CD4-positive, alpha-beta T cell treated with Interleukin-2 at 100 ng/mL for 4 hours (primary cell): ENCODE measurements around the gene PAFAH2.

ENCODE experiments used
- DNase-seq: peaks from one replicate; pipeline ENCODE4 v3.0.0-alpha.2; 2020; ENCODE audit warnings: low spot score

Gene PAFAH2

DNA sequence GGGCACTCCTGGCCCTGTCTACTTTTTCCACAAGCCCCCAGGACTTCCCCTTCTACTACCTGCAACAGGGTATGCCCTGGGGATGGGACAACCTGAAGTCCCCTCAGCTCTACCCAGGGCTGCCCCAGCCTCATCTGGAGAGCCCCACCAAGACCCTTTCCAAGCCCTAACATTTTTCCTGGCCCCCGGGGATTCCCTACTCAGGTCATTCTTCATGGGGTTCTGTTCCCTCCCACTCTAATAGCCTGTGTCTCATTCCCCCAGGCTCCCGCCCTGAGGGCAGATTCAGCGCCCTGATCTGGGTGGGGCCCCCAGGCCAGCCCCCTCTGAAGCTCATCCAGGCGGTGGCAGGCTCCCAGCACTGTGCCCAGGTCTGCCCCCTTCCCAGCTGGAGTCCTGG lies 33.3 kb upstream of the PAFAH2 start:
- no peak for DNase-seq

DNA sequence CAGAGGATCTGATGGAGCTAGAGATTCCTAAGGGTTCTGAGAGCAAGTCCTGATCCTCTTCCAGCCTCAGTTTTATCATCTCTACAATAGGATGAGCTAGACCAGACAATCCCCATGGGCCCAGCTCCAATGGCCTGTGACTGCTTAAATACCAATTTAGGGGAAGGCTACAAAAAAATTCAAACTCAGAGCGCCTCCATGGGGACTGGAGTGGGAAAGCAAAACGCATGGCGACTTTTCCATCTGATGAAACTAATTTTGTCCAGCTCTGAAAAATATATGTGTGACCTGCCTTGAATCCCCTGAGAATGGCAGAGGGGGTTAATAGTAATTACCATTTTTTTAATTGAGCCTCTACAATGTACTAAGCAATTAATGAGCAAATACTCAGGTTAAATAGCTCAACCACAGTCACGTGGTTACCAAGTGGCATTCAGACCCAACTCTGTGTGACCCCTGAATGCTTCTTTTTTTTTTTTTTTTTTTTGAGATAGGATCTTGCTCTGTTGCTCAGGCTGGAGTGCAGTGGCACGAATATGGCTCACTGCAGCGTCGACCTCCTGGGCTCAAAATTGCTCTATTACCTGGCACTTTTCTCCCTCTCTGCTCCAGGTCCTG lies 32.1 kb upstream of the PAFAH2 start:
- DNase-seq: no peak

DNA sequence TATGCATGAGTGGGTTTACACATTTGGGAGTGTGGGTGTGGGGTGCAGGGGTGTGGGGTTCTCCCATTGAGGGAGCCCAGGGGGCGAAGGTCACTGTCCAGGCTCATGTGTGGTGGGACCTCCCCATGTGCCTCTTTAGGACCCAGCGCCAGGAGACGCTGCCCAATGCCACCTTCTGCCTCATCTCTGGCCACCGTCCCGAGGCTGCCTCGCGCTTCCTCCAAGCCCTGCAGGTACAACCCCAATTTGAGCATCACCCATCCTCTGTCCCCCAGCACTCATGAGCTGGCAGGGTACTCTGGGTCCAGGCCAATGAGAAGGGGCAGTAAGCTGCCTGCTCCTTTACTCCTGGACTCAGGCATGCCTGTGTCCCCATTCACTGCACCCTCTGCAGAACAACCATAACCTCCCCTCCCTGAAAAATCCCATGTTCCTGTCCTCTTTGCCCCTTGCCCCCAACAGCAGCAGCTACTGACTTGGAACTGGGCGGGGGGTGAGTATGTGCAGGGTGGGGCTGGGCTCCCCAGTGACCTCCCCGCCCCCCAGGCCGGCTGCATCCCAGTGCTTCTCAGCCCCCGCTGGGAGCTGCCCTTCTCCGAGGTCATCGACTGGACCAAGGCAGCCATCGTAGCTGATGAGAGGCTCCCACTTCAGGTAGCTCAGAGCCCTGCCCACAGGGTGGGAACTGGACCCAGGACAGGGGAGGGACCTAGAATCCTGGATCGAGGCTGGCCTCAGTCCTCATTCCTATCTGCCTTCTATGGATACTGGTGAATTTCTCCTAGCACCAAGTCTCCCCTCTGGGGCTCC lies 31.4 kb upstream of the PAFAH2 start:
- DNase-seq: no peak

DNA sequence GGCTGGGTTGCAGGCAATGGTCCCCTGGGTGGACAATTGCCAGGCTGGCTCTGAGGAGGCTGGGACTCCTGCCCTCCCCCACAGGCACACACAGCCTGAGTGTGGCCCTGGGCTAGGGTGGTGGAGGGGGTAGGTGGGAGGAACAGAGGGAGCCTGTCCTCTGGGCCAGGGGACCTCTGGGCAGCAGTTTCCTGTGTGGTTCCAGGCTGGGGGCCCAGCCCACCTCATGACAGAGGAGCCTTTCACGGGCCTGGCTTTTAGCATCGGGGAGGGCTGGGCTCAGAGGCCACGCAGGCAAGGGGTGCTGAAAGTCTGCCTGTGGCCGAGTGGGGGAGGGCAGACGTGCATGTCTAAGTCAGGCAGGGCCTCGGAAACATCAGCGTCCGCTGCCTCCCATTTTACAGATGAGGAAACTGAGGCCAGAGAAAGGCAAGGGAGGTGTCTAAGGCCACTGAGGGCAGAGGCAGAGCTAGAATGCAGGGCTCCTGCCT lies 30.7 kb upstream of the PAFAH2 start:
- no peak for DNase-seq

DNA sequence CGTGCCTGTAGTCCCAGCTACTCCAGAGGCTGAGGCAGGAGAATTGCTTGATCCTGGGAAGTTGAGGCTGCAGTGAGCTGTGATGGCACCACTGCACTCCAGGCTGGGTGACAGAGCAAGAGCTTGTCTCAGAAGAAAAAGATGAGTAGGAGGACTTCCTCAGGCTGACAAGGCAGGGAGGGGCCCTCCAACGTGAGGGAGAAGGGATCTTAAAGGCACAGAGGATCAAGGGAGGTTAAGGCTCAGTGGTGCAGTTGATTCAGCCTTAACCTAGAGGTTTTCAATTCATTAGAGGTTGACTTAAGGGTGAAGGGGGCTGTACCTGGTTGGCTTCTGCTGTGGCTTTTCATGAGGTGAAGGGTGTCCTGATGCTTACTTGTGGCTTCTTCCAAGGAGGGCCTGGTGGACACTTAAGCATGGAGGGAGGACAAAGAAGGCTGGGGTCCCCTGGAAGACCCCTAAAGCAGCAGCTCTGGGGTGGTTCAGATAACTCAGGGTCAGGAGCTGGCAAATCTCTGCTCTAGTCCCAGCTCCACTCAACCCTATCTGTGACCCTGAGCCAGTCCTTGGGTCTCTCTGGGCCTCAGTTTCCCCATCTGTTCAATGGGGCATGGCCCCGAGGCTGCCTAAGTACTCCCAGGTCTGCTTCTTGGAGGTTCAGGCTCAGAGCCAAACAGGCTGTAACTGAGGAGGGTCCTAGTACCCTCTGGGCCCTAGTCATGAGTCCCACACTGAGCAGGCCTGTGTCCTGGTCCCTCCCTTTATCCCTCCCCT lies 30.0 kb upstream of the PAFAH2 start:
- DNase-seq: no peak

DNA sequence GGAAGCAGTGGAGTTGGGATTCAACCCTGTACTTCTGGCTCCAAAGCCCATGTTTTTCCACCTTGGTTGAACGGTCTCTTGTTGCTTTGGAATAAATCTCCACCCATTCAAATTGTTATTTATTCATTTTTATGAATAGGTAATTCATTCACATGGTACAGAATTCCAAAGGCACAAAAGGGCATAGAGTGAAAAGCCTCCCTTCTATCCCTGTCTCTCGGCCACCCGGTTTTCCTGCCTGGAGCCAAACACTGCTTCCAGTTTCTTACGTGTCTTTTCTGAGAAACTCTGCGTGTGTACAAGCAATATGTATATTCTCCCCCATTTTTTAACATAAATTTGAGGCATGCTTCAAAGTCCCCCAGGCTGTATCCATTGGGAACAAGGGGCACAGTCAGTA lies 27.7 kb upstream of the PAFAH2 start:
- no peak for DNase-seq

DNA sequence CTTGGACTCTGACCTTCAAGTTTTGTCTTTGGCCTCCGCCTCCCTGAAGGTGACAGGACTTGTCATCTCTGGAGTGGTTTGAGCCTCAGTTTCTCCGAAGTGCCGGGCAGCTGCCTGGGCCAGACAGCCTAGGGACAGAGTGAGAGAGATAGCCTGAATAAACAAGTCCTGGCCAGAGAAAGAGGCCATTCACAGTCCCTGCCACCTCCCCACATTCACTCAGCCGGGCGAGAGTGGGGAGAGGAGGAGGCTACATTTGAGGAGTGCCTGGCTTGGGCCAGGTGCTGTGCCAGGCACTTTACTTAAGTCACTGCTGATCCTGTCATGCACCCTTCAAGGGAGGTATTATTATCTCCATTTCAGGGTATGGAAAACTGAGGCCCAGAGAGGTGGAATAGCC lies 27.2 kb upstream of the PAFAH2 start:
- no peak for DNase-seq

DNA sequence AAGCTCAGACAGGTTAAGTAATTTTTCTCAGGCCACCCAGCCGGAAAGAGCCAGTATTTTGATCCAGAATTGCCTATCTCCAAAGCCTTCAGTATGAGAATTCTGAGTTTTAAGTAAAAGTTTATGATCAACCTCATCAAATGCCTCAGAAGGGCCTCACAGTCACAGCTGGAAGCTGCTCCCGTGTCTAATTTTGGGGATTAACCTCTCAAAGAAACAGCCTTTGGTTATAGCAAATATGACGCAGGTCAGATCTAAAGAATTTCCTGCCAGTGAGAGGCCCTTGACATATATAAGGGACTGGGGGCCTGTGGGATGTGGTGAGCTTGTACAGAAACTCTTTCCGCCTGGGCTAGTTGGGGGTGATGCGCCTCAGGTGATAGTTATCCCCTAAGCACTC lies 26.0 kb upstream of the PAFAH2 start:
- no peak for DNase-seq

DNA sequence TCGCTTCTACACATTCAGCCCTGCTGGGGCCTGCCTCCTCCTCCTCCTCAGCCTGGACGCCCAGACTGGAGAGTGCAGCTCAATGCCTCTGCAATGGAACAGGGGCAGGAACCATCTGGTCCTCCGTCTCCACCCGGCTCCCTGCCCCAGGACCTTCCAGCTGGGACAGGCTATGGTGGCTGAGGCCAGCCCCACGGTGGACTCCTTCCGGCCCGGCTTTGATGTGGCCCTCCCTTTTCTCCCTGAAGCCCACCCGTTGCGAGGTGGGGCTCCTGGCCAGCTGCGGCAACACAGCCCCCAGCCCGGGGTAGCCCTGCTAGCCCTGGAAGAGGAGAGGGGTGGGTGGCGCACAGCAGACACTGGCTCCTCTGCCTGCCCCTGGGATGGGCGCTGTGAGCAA lies 25.1 kb upstream of the PAFAH2 start:
- no peak for DNase-seq

DNA sequence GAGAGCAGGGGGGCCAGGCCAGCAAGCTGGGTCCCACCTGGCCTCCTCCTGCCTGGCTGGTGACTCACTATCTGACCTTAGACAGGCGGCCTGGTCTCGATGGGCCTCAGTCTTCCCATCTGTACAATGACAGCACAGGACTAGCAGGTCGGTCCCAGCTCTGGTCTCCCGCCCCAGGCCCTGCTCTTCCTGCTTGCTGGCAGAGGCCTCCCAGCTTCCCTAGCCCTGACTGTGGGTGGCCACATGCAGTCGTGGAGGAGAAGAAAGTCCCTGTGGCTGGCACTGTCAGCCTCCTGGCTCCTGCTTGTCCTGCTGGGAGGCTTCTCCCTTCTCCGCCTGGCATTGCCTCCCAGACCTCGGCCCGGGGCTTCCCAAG lies 24.5 kb upstream of the PAFAH2 start:
- DNase-seq: no peak

DNA sequence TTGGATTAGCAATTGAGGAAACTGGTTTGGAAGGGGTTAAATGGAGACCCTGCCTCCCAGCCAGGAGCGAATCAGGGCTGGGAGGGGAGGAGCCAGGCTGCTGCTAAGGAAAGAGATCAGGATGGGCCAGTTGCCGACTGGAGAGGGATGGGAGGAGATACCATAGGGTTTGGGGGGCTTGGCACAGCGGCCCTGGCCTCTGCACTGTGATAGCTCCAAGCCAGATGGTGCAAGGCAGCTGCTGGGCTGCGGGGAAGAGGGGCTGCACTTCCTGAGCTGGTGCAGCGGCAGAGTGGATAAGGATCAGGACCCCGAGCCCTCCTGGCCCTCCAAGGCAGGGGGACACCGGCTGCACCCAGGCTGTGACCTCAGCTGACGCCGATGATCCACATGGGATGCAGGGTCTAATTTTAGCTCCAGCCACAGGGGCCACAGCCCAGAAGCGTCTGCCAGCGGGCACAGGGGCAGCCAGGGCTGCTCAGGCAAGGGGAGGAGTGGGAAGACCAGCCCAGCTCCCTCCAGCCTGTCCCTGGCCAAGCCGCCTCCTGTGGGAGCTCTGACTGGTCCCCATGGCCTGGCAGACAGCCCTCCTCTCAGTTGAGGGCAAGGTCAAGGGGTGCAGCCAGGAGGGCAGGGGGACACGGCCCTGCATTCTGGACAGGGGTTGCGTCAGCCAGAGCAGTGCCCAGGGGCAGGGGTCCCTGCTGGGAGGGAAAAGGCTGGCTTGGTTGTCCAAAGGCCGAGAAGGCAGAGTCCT lies 24.0 kb upstream of the PAFAH2 start, which contains the start of gene EXTL1:
TSS of gene EXTL1 (plus strand) at position 129 of the 757 bp plus-strand sequence. CDS start 872 bp downstream, outside the sequence.
- DNase-seq: no peak

DNA sequence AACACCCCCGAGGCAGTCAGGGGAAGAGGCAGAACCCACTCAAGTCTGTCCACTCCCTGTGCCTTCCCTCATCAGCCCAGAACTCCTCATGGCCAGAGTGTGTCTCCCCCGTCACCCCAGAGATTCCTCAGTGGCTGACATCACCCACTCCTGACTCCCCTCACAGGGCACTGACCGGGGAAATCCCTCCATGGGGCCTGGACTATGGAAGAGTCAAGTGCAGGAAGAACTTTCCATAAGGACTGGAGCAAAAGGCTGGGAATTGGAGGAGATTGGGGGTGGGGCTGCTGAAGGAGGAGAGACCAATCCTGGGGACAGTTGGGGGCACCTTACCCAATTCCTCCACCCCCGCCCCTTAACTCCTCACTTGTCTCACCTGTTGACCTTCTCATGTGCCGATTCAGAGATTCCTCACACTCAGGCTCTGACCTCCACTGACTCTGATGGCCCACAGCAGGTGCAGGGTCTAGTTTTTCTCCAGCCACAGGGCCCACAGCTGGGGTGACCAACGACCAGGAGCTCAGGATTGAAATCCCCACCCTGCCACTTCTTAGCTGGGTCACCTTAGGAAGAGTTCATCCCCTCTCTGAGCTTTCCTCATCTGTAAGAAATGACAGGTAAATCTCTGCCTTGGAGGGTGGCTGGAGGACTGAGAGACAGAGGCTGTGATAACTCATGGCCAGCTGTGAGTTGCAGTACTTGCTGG lies 23.2 kb upstream of the PAFAH2 start:
- DNase-seq: no peak

DNA sequence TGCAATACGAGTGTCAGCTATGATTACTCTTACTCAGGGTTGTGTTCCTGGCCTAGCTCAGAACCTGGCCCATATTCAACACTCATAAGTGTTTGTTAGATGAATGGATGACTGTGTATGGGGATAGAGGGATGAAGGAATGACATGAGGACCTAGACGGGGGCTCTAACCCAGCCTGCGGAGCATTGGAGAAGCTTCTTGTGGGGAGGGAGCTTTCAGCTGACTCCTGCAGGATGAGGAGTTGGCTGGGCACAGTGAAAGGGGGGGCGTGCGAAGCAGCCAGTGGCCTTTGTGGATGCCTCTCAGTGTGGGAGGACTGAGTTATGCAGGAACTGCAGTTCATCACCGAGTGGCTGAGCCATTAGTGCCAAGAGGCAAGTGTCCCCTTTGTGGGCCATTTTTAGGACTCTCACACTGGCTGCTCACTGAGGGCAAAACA lies 22.5 kb upstream of the PAFAH2 start:
- no peak for DNase-seq

DNA sequence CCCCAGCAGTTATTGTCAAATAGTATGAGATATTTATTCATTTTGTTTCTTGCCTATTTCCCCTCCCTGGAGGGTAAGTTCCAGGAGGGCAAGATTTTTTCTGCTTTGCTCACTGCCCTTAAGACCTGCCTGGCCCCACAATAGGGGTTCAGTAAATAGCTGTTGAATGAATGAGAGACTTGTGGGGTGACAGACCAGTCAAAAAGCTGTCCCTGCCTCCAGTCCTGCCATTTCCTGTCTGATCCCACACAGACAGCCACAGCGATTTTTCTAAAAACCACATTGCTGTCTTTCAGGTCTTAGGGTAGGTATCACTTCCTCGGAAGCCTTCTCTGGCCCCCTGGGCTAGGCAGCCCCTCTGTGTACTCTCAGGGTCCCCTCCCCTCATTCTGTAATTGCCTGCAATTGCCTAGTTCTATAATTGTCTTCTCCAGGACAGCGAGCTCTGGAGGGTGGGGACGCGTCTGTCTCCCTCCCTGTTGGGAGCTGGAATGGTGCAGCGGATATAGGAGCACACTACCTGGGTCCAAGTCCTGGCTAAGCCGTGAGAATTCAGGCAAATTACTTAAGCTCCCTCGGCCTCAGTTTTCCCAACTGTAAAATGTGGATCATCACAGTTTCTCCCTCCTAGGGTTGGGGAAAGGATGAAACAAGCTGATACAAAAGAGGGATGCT lies 21.9 kb upstream of the PAFAH2 start:
- no peak for DNase-seq

DNA sequence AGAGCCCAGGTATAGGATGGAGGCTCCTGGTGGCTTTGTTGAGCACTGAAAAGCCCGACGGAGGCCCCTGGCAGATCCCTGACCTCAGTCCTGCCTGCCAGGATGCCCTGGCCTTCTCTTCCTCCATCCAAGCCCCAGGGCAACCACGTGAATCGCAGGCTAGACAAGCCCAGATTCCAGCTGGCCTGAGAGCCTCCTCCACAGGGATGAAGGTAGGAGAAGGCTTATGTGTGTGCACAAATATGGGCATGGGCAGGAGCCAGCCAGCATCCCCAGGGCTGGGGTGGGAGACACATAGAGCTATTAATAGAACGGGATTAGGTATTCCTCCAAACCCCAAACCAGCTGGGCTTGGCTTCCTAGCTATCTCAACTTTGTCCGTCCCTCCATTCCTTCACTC lies 19.7 kb upstream of the PAFAH2 start:
- no peak for DNase-seq

DNA sequence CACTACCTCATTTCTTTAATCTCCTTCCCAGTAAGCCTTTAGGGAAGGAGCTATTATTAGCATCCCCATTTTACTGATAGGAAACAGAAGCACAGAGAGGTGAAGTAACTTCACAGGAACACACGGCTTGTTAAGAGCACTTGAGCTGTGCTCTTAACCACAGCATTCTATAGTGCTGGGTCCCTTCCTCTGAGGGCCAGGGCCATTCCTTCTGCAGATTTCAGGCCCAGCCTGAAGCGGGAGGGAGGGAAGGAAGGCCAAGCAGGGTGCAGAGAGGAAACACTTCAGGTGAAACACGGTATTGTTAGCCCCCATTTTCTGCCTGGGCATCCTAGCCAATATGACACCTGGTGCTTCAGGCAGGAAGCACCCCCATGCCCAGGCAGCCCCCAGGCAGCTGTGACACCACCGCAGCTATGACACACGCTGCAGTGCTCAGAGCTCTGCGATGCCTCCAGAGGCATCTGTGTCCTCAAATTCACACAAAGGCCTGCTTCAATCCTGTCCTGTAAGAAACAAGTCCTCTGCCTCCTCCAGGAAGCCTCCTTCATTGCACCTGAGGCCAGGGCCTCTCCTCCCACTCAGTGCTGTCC lies 19.2 kb upstream of the PAFAH2 start:
- no peak for DNase-seq

DNA sequence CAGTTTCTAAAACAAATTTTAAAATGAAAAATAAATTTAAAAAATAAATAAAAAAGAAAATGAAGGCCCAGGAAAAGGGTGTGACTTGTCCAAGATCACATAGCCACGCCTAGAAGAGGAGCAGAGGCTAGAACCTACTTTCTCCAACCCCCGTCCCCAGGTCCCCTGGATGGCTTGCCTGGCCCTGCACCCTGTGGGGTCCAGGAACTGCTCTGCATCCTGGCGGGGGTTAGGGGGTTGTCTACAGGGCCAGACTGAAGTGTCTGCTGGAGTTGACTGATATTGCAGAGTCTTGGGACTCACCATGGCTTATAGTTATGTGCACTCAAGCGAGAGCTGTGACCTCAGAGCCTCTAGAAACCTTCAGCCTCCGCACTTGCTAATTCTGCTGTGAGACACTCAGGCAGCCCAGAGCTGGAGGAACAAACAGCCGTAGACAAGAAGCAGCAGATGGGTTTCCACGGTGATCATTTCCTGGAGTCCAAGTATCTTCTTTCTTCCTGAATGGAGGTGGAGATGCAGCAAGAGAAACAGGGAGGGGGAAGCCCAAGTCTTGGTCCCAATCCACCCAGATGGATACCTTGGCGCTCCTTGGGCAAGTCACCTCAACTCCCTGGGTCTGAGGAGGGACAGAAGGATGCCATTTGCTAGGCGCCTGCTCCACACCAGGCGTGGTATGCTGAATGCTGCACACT lies 18.5 kb upstream of the PAFAH2 start:
- DNase-seq: no peak

DNA sequence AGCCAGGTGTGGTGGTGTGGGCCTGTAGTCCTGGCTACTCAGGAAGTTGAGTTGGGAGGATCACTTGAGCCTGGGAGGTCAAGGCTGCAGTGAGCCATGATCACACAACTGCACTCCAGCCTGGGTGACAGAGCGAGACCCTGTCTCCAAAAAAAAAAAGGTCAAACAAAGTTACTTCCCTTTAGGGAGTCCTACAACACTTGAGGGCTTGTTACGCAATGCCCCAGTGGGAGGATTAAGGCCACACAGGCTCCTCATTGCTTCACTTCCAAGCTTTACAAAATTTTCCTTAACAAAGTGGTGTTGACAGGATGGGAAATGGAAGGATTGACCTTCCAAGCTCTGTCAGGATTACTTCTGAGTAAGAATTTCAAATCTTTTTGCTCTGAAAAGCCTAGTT lies 17.5 kb upstream of the PAFAH2 start:
- no peak for DNase-seq

DNA sequence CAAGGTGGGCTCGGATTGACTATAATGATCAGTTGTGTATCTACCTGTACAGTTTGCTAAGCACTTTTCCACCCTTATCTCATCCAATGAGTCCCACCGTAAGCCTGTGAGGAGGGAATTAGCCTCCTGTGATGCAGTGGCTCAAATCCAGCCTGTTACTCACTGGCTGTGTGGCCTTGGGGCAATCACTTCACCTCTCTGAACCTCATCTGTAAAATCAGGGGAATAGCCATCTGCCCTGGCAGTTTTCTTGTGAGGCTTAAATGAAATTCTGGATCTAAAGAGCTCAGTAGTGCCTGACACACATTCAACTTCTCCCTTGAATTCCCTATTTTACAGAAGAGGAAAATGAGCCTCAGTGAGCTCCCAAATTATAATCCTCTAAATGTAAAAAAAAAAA lies 16.3 kb upstream of the PAFAH2 start:
- no peak for DNase-seq

DNA sequence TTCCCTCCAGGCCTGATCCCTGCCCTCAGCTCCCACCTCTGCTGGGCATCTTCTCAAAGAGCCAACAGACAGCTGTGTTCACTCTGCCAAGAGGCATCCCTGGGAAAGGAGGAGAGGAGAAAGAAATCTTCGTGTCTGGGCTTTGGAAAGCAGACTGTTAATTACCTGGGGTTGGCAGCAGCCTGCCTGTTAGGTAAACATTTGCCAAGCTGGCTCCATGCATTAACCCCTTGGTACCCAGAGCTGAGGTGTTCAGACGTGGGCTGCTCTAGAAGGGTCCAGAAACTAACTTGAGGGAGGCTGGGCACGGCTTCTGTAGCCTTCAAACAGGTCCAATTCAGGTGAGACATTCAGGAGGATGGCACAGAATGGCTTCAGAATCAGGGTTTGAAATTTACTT lies 15.0 kb upstream of the PAFAH2 start:
- DNase-seq: no peak
